IMR-90 (cell line): ENCODE measurements around the gene DEAF1. TPM values are rescaled to one million over a fixed set of nuclear protein-coding genes. Genes with fewer than 3 reads are reported as not detected.

Experiments used
- ATAC-seq: fragments of 200-7000 bp; cut with Tn5 transposase; 2 replicates; pipeline ENCODE4 v1.9.1; 2020; ENCODE audit warnings: low read depth, mild to moderate bottlenecking, moderate library complexity
- BruUV-seq: library from RNA; stranded (reverse); fragments of 400-500 nt; replicated peaks from 2 replicates; lab custom pipeline; 2021; lab: Mats Ljungman, UMichigan
- CTCF ChIA-PET: fragments of 300-600 bp; formaldehyde crosslinking; extraction: SDS; loops from one replicate; lab custom pipeline; 2021; ENCODE audit warnings: antibody characterized with exemption; lab: Yijun Ruan, JAX
- POLR2A ChIA-PET: fragments of 300-600 bp; sonication (Branson Sonifier 250); formaldehyde crosslinking; loops from one replicate; lab custom pipeline; 2022; ENCODE audit warnings: antibody characterized with exemption; ENCODE audit not compliant: unreplicated experiment; lab: Charles Lee
- DNase-seq: peaks from one replicate; pipeline ENCODE4 v3.0.0; 2013
- H2AFZ ChIP-seq: replicated peaks from 2 replicates; pipeline ENCODE3; 2013; ENCODE audit warnings: low read length, mild to moderate bottlenecking; ENCODE audit not compliant: poor library complexity
- H2AK5ac ChIP-seq: 2 replicates; pipeline ENCODE4 v1.6.1; 2013; ENCODE audit warnings: low read depth, low read length, inconsistent platforms
- H2AK9ac ChIP-seq: replicated peaks from 2 replicates; pipeline ENCODE3; 2013; ENCODE audit warnings: mild to moderate bottlenecking, low read depth, low read length, moderate library complexity; ENCODE audit not compliant: poor library complexity
- H2BK120ac ChIP-seq: 2 replicates; pipeline ENCODE4 v1.6.1; 2013; ENCODE audit warnings: low read depth, low read length, inconsistent platforms
- H2BK15ac ChIP-seq: 3 replicates; pipeline ENCODE4 v1.6.1; 2013; ENCODE audit warnings: low read depth, low read length, inconsistent platforms
- H2BK20ac ChIP-seq: 2 replicates; pipeline ENCODE4 v1.6.1; 2013; ENCODE audit warnings: low read depth, mild to moderate bottlenecking, inconsistent platforms, low read length, moderate library complexity
- H2BK5ac ChIP-seq: 2 replicates; pipeline ENCODE4 v1.6.1; 2013; ENCODE audit warnings: mild to moderate bottlenecking, low read depth, low read length, inconsistent platforms; ENCODE audit not compliant: poor library complexity, severe bottlenecking
- H3K14ac ChIP-seq: replicated peaks from 2 replicates; pipeline ENCODE4 v1.6.1; 2013; ENCODE audit warnings: low read depth, low read length, inconsistent platforms
- H3K18ac ChIP-seq: 2 replicates; pipeline ENCODE4 v1.6.1; 2013; ENCODE audit warnings: low read depth, low read length, control low read depth
- H3K23ac ChIP-seq: 2 replicates; pipeline ENCODE4 v1.6.1; 2013; ENCODE audit warnings: low read depth, low read length, inconsistent platforms
- H3K27ac ChIP-seq: 2 replicates; pipeline ENCODE4 v1.5.1; 2013; ENCODE audit warnings: mild to moderate bottlenecking, control low read depth, low read length; ENCODE audit not compliant: insufficient read depth
- H3K27me3 ChIP-seq: 2 replicates; pipeline ENCODE4 v1.6.1; 2013; ENCODE audit warnings: low read length; ENCODE audit not compliant: control insufficient read depth, insufficient read depth
- H3K36me3 ChIP-seq: 2 replicates; pipeline ENCODE4 v1.6.1; 2013; ENCODE audit warnings: low read length, mixed read lengths; ENCODE audit not compliant: control insufficient read depth, insufficient read depth
- H3K4ac ChIP-seq: 2 replicates; pipeline ENCODE4 v1.6.1; 2013; ENCODE audit warnings: low read depth, low read length, inconsistent platforms
- H3K4me1 ChIP-seq: 2 replicates; pipeline ENCODE4 v1.6.1; 2013; ENCODE audit warnings: low read length, mixed read lengths; ENCODE audit not compliant: control insufficient read depth, insufficient read depth
- H3K4me2 ChIP-seq: 2 replicates; pipeline ENCODE4 v1.6.1; 2013; ENCODE audit warnings: low read depth, mild to moderate bottlenecking, control low read depth, low read length, moderate library complexity
- H3K4me3 ChIP-seq: 2 replicates; pipeline ENCODE4 v1.5.1; 2013; ENCODE audit warnings: low read depth, mild to moderate bottlenecking, control low read depth, low read length, moderate library complexity; ENCODE audit not compliant: insufficient read depth
- H3K56ac ChIP-seq: 2 replicates; pipeline ENCODE4 v1.6.1; 2013; ENCODE audit warnings: low read length, inconsistent platforms; ENCODE audit not compliant: insufficient read depth; ENCODE audit errors: extremely low read depth
- H3K79me1 ChIP-seq, 2 experiments: 2 replicates each; pipeline ENCODE4 v1.6.1; 2013; ENCODE audit warnings: low read length in 2 of 2, inconsistent platforms in 1 of 2, low read depth in 1 of 2
- H3K9ac ChIP-seq: 2 replicates; pipeline ENCODE4 v1.6.1; 2013; ENCODE audit warnings: low read depth, low read length, control low read depth
- H3K9me1 ChIP-seq: 2 replicates; pipeline ENCODE4 v1.6.1; 2013; ENCODE audit warnings: low read length, inconsistent platforms; ENCODE audit not compliant: insufficient read depth
- H3K9me3 ChIP-seq: 2 replicates; pipeline ENCODE4 v1.6.1; 2013; ENCODE audit warnings: low read length; ENCODE audit not compliant: control insufficient read depth, insufficient read depth
- H4K20me1 ChIP-seq: 2 replicates; pipeline ENCODE4 v1.6.1; 2013; ENCODE audit warnings: low read length, inconsistent platforms; ENCODE audit not compliant: insufficient read depth
- H4K5ac ChIP-seq: 2 replicates; pipeline ENCODE4 v1.6.1; 2013; ENCODE audit warnings: mild to moderate bottlenecking, low read depth, low read length, control low read depth
- H4K8ac ChIP-seq, 2 experiments: 2 replicates each; pipeline ENCODE4 v1.6.1; 2013; ENCODE audit warnings: low read depth in 2 of 2, low read length in 2 of 2, control low read depth in 1 of 2, inconsistent platforms in 1 of 2
- H4K91ac ChIP-seq: 2 replicates; pipeline ENCODE4 v1.6.1; 2013; ENCODE audit warnings: low read depth, low read length, inconsistent platforms; ENCODE audit not compliant: insufficient read depth
- CEBPB ChIP-seq: IDR thresholded peaks from 2 replicates; pipeline ENCODE4 v1.6.1; 2012; ENCODE audit warnings: low read depth, low read length, improper control_type of control experiment
- FOS ChIP-seq: fragments of 150-350 bp; IDR thresholded peaks from 2 replicates; pipeline ENCODE4 v1.6.1; 2016; ENCODE audit warnings: low read depth, low read length
- WGBS, 2 experiments: methylation state at CpG; one replicate each; pipeline versions ENCODE4 v1.1.5 to v1.1.7; 2013; ENCODE audit warnings: missing lambda C conversion rate in 2 of 2; ENCODE audit not compliant: insufficient read length in 1 of 2; ENCODE audit errors: extremely low coverage in 2 of 2; 5-methylcytosine and 5-hydroxymethylcytosine counted together
- dilution Hi-C: fragments of 300-500 bp; cut with HindIII; formaldehyde crosslinking; loops from one replicate; pipeline ENCODE4 v1.14.3; 2018; ENCODE audit warnings: low sequenced_read_pairs; ENCODE audit not compliant: unreplicated experiment
- in situ Hi-C: fragments of 300-500 bp; cut with MboI; formaldehyde crosslinking; loops from 3 replicates; pipeline ENCODE4 v1.14.3; 2019; ENCODE audit warnings: low sequenced_read_pairs, inconsistent platforms, mixed read lengths
- intact Hi-C: fragments of 100-400 bp; cut with micrococcal nuclease; formaldehyde crosslinking; loops from 2 replicates; pipeline ENCODE4 v1.10.0; 2022
- polyA plus RNA-seq, 3 experiments: library from polyadenylated mRNA; depleted of rRNA; stranded (reverse); fragments of >200 nt; gene quantifications; 2 replicates each; pipeline ENCODE4 v1.2.3, GENCODE V29; 2012; ENCODE audit warnings: low replicate concordance in 1 of 3
- total RNA-seq: library from RNA; depleted of rRNA; stranded (reverse); fragments of >200 nt; gene quantifications from 2 replicates; pipeline ENCODE4 v1.2.3, GENCODE V29; 2012
- TF ChIP-seq, protein P1 (sequence below): fragments of 150-350 bp; IDR thresholded peaks from 2 replicates; pipeline ENCODE4 v1.6.1; 2016; ENCODE audit warnings: low read depth, mild to moderate bottlenecking, low read length, moderate library complexity, borderline replicate concordance

The DEAF1 gene
- total and polyA plus RNA-seq, 2 of the 4 experiments (the other 2 are of a cell fraction), result 22.9 to 31.6 TPM

DNA sequence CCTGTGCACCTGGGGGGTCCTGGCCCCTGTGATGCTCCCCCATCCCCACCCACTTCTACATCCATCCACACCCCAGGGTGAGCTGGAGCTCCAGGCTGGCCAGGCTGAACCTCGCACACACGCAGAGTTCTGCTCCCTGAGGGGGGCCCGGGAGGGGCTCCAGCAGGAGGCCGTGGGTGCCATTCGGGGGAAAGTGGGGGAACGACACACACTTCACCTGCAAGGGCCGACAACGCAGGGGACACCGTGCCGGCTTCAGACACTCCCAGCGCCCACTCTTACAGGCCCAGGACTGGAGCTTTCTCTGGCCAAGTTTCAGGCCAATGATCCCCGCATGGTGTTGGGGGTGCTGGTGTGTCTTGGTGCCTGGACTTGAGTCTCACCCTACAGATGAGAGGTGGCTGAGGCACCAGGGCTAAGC is 32.3 kb upstream of the DEAF1 start:
- TF ChIP-seq FOS, result no peak
- TF ChIP-seq, protein P1, sequence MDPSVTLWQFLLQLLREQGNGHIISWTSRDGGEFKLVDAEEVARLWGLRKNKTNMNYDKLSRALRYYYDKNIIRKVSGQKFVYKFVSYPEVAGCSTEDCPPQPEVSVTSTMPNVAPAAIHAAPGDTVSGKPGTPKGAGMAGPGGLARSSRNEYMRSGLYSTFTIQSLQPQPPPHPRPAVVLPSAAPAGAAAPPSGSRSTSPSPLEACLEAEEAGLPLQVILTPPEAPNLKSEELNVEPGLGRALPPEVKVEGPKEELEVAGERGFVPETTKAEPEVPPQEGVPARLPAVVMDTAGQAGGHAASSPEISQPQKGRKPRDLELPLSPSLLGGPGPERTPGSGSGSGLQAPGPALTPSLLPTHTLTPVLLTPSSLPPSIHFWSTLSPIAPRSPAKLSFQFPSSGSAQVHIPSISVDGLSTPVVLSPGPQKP, result no peak
- TF ChIP-seq CEBPB, result no peak
- dilution Hi-C loops, result no loop called here
- Histone ChIP-seq H2AK9ac (peak overlapping the region; percentile 9), H3K4me2 (no peak overlapping the region), H4K20me1 (no peaks in the 10 kb centered on the region), H3K79me1 (no peaks in the 10 kb centered on the region), H2BK5ac (no peak overlapping the region), H3K4me1 (peaks cover 6% of the 10 kb centered on the region), H3K27ac (no peak overlapping the region), H2AFZ (no peak overlapping the region), H4K5ac (no peak overlapping the region), H2BK20ac (no peak overlapping the region), H3K23ac (no peak overlapping the region), H3K9ac (no peak overlapping the region), H4K91ac (no peak overlapping the region), H3K14ac (no peak overlapping the region), H3K4ac (no peak overlapping the region), H3K9me1 (no peaks in the 10 kb centered on the region), H3K56ac (no peak overlapping the region), H2BK15ac (no peak overlapping the region), H3K27me3 (peaks cover 6% of the 10 kb centered on the region; the same call in 1 of the 2 replicates), H3K4me3 (no peak overlapping the region), H2AK5ac (no peak overlapping the region), H3K18ac (no peak overlapping the region), H2BK120ac (no peak overlapping the region), H4K8ac (no peak overlapping the region), H3K36me3 (no peaks in the 10 kb centered on the region), H3K9me3 (no peaks in the 10 kb centered on the region)
- DNase-seq (no peak), ATAC-seq (no peak)
- BruUV-seq, result no TSS peak
- in situ Hi-C loops, result no loop called here
- no CpG with 5 or more reads among the region's 12 CpGs for WGBS, 2 experiments
- ChIA-PET POLR2A (no interaction called here), CTCF (interaction anchor here (1.0 kb wide), 1 partner anchor 21 kb away, joined by 3 read pairs; no protein-coding TSS in a partner anchor)
- intact Hi-C loops, result loop anchor here (10.0 kb wide), 1 partner anchor 172 kb away; no protein-coding TSS in a partner anchor
